HCT116 (cell line): Measurements from ENCODE around the gene SDE2. TPM values are rescaled to one million over a fixed set of nuclear protein-coding genes. Genes with fewer than 3 reads are reported as not detected.

ENCODE experiments used
- ATAC-seq: fragments of 200-7000 bp; cut with Tn5 transposase; 2 replicates; pipeline ENCODE4 v1.9.1; 2020; ENCODE audit warnings: mild to moderate bottlenecking, moderate library complexity
- BruUV-seq: library from RNA; stranded (reverse); fragments of 400-500 nt; replicated peaks from 2 replicates; lab custom pipeline; 2021; lab: Mats Ljungman, UMichigan
- CTCF ChIA-PET: fragments of 300-600 bp; sonication (Branson Sonifier 250); formaldehyde crosslinking; loops from one replicate; lab custom pipeline; 2021; ENCODE audit warnings: antibody characterized with exemption; lab: Charles Lee
- POLR2A ChIA-PET: fragments of 300-600, 350-600 bp; sonication (Branson Sonifier 250); formaldehyde crosslinking; loops from one replicate; lab custom pipeline; 2021; ENCODE audit warnings: antibody characterized with exemption; lab: Charles Lee
- RAD21 ChIA-PET, 2 experiments: fragments of 300-600 bp; sonication (Branson Sonifier 250); formaldehyde crosslinking; loops; one replicate each; lab custom pipeline; 2023; ENCODE audit warnings: low total read pairs in 2 of 2; ENCODE audit not compliant: uncharacterized antibody in 2 of 2, unreplicated experiment in 2 of 2, low non-redundant PET in 1 of 2; lab: Charles Lee
- DNase-seq: peaks from one replicate; pipeline ENCODE4 v3.0.0-alpha.2; 2010; ENCODE audit warnings: low read depth, low spot score
- H2AFZ ChIP-seq: fragments of 200-600 bp; shearing (Covaris generic), sonication (generic); 2 replicates; pipeline ENCODE4 v1.6.1; 2017; ENCODE audit warnings: low read depth, mixed run types, mixed read lengths, antibody characterized with exemption, low read length; ENCODE audit not compliant: poor library complexity, severe bottlenecking
- H3K27ac ChIP-seq: 2 replicates; pipeline ENCODE4 v1.5.1; 2012; ENCODE audit warnings: low read depth, low read length
- H3K27me3 ChIP-seq: fragments of 200-600 bp; sonication (generic); 2 replicates; pipeline ENCODE4 v1.6.1; 2016; ENCODE audit warnings: mixed run types, low read length, mixed read lengths; ENCODE audit not compliant: insufficient read depth
- H3K36me3 ChIP-seq, 2 experiments: fragments of 200-500 bp in 1 of 2; fragments of 200-600 bp in 1 of 2; sonication (Bioruptor generic) in 1 of 2; sonication (generic) in 1 of 2; 2 replicates each; pipeline versions ENCODE4 v1.5.1 to v1.6.1; 2014 to 2016; ENCODE audit warnings: low read length in 2 of 2, inconsistent platforms in 1 of 2, mixed read lengths in 1 of 2, mixed run types in 1 of 2; ENCODE audit not compliant: insufficient read depth in 2 of 2, control insufficient read depth in 1 of 2
- H3K4me1 ChIP-seq, 2 experiments: fragments of 200-600 bp in 1 of 2; sonication (generic) in 1 of 2; 2 replicates each; pipeline versions ENCODE4 v1.5.1 to v1.6.1; 2012 to 2017; ENCODE audit warnings: low read length in 2 of 2, inconsistent platforms in 1 of 2, mild to moderate bottlenecking in 1 of 2, mixed read lengths in 1 of 2, mixed run types in 1 of 2, moderate library complexity in 1 of 2; ENCODE audit not compliant: insufficient read depth in 2 of 2, control insufficient read depth in 1 of 2
- H3K4me2 ChIP-seq: fragments of 200-600 bp; sonication (generic); 2 replicates; pipeline ENCODE4 v1.6.1; 2017; ENCODE audit warnings: mixed run types, low read length, mixed read lengths
- H3K4me3 ChIP-seq, 2 experiments: fragments of 200-600 bp in 1 of 2; sonication (generic) in 1 of 2; replicated peaks in 1 of 2; 2 replicates each; pipeline ENCODE4 v1.5.1; 2011 to 2016; ENCODE audit warnings: low read length in 2 of 2, control low read depth in 1 of 2, low read depth in 1 of 2, mild to moderate bottlenecking in 1 of 2, mixed read lengths in 1 of 2, mixed run types in 1 of 2
- H3K79me2 ChIP-seq: fragments of 200-600 bp; sonication (generic); 2 replicates; pipeline ENCODE4 v1.6.1; 2017; ENCODE audit warnings: mild to moderate bottlenecking, mixed run types, low read length, moderate library complexity, mixed read lengths; ENCODE audit not compliant: insufficient read depth
- H3K9ac ChIP-seq: fragments of 200-600 bp; sonication (generic); 2 replicates; pipeline ENCODE4 v1.6.1; 2016; ENCODE audit warnings: low read length, mixed read lengths
- H3K9me2 ChIP-seq: fragments of 200-600 bp; sonication (generic), shearing (Covaris generic); 2 replicates; pipeline ENCODE4 v1.6.1; 2017; ENCODE audit warnings: mixed run types, mild to moderate bottlenecking, moderate library complexity; ENCODE audit not compliant: insufficient read depth
- H3K9me3 ChIP-seq, 2 experiments: fragments of 200-500 bp in 1 of 2; fragments of 200-600 bp in 1 of 2; sonication (Bioruptor generic) in 1 of 2; sonication (generic) in 1 of 2; 2 replicates each; pipeline ENCODE4 v1.6.1; 2014 to 2017; ENCODE audit warnings: low read length in 2 of 2, mixed read lengths in 2 of 2, inconsistent platforms in 1 of 2, low read depth in 1 of 2, mild to moderate bottlenecking in 1 of 2, mixed run types in 1 of 2, moderate library complexity in 1 of 2; ENCODE audit not compliant: control insufficient read depth in 1 of 2, insufficient read depth in 1 of 2
- H4K20me1 ChIP-seq: fragments of 200-600 bp; sonication (generic), shearing (Covaris generic); 2 replicates; pipeline ENCODE4 v1.6.1; 2017; ENCODE audit warnings: mixed run types, mild to moderate bottlenecking, moderate library complexity; ENCODE audit not compliant: insufficient read depth
- EZH2 ChIP-seq: fragments of 200-600 bp; sonication (generic); IDR thresholded peaks from 2 replicates; pipeline ENCODE4 v1.6.1; 2017; ENCODE audit warnings: antibody characterized with exemption, mixed run types
- POLR2AphosphoS5 ChIP-seq: IDR thresholded peaks from 2 replicates; pipeline ENCODE4 v1.6.1; 2011; ENCODE audit warnings: mild to moderate bottlenecking, low read depth, low read length, moderate library complexity
- RAD21 ChIP-seq: IDR thresholded peaks from 2 replicates; pipeline ENCODE4 v1.6.1; 2012; ENCODE audit warnings: low read depth, mild to moderate bottlenecking
- ZNF274 ChIP-seq: fragments of 200-500 bp; sonication (Bioruptor generic); IDR thresholded peaks from 2 replicates; pipeline ENCODE4 v1.6.1; 2014; ENCODE audit warnings: mild to moderate bottlenecking, low read depth, low read length, inconsistent platforms
- intact Hi-C: fragments of 100-400 bp; cut with micrococcal nuclease; formaldehyde crosslinking; loops from 2 replicates; pipeline ENCODE4 v1.10.0; 2022
- total RNA-seq: library from RNA; stranded (reverse); gene quantifications from one replicate; pipeline ENCODE4 v1.2.1, GENCODE V29; 2021; ENCODE audit not compliant: unreplicated experiment
- TF ChIP-seq, protein P1 (sequence below), 3 experiments: fragments of 200-600 bp in 1 of 3; sonication (generic) in 1 of 3; IDR thresholded peaks in 2 of 3; conservative IDR thresholded peaks in 1 of 3; 2 replicates each; pipeline ENCODE4 v1.5.1; 2012 to 2017; ENCODE audit warnings: low read depth in 2 of 3, low read length in 2 of 3, antibody characterized with exemption in 1 of 3, borderline replicate concordance in 1 of 3, control low read depth in 1 of 3, mild to moderate bottlenecking in 1 of 3, mixed read lengths in 1 of 3, mixed run types in 1 of 3, moderate library complexity in 1 of 3; ENCODE audit not compliant: insufficient read depth in 1 of 3
- TF ChIP-seq, protein P2 (sequence below): IDR thresholded peaks from 2 replicates; pipeline ENCODE4 v1.6.1; 2011; ENCODE audit warnings: mild to moderate bottlenecking, low read length, moderate library complexity; ENCODE audit not compliant: insufficient replicate concordance; ENCODE audit errors: extremely low read depth

SDE2 gene
- total RNA-seq, 1 experiment from 2014 or later = 22.5 TPM

DNA sequence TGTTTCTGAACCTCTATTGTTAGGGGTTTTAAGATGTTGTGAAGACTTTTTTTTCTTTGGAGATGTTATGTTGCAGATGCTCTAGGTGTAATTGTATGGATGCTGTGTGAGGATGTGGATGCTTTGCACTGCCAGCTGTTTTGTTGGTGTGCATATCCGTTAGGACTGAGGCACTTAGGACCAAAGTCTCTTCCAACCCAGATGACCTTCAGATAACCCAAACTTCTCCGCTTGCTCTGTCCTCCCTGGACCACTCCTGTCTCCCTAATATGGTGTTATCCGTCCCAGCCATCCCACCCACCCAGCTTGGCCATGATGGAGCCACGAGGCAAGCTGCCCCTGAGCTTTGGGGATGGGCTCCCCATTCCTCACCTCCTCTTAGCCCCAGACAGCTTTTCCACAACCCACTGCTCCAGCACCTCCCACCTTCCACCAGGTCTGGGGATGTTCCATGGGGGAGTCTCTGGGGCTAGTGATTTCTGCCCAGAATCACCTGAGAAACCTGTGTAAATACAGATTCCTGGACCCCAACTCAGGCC, 53.0 kb downstream of the SDE2 start (continued):
- TF ChIP-seq, protein P1, sequence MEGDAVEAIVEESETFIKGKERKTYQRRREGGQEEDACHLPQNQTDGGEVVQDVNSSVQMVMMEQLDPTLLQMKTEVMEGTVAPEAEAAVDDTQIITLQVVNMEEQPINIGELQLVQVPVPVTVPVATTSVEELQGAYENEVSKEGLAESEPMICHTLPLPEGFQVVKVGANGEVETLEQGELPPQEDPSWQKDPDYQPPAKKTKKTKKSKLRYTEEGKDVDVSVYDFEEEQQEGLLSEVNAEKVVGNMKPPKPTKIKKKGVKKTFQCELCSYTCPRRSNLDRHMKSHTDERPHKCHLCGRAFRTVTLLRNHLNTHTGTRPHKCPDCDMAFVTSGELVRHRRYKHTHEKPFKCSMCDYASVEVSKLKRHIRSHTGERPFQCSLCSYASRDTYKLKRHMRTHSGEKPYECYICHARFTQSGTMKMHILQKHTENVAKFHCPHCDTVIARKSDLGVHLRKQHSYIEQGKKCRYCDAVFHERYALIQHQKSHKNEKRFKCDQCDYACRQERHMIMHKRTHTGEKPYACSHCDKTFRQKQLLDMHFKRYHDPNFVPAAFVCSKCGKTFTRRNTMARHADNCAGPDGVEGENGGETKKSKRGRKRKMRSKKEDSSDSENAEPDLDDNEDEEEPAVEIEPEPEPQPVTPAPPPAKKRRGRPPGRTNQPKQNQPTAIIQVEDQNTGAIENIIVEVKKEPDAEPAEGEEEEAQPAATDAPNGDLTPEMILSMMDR (IDR thresholded peaks at IDR 0.05 in 2 of 3, conservative IDR thresholded peaks at IDR 0.05 in 1 of 3; ENCODE audit: borderline replicate concordance in 1 of 3, insufficient read depth in 1 of 3, low read depth in 2 of 3, low read length in 2 of 3) = no peak
- TF ChIP-seq ZNF274 = no peak
- TF ChIP-seq, all 23 proteins: peak for 0

DNA sequence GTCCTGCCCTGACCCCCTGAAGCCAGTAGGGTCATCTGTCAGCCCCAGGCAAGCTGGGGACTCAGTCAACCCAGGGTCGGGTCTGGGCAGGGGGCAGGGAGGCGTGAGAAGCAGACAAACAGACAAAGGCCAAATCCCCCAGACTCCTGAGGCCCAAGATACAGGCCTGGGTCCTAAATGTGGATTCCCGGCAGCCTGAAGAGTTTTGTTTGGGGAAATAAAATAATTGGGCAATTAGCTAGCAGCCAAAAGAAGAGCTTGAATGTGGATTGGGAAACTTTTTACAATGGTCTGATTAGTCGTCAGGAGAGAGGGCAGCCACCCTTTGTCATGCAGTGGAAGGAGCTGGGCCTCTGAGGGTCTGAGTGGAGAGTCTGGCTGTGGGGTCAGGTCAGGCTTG, 53.6 kb downstream of the SDE2 start:
- RAD21 ChIA-PET = no interaction called here
- no peak for DNase-seq
- no peaks in the 10 kb centered on the region for H3K4me1 ChIP-seq
- no peaks in the 10 kb centered on the region for H3K9me2 ChIP-seq
- H3K4me2 ChIP-seq = no peak overlapping the region
- no peaks in the 10 kb centered on the region for H3K9me3 ChIP-seq
- H3K27ac ChIP-seq = no peak overlapping the region
- no TSS peak for BruUV-seq
- intact Hi-C loops = no loop called here
- no peaks in the 10 kb centered on the region for H4K20me1 ChIP-seq
- TF ChIP-seq RAD21 = no peak
- TF ChIP-seq, protein P2, sequence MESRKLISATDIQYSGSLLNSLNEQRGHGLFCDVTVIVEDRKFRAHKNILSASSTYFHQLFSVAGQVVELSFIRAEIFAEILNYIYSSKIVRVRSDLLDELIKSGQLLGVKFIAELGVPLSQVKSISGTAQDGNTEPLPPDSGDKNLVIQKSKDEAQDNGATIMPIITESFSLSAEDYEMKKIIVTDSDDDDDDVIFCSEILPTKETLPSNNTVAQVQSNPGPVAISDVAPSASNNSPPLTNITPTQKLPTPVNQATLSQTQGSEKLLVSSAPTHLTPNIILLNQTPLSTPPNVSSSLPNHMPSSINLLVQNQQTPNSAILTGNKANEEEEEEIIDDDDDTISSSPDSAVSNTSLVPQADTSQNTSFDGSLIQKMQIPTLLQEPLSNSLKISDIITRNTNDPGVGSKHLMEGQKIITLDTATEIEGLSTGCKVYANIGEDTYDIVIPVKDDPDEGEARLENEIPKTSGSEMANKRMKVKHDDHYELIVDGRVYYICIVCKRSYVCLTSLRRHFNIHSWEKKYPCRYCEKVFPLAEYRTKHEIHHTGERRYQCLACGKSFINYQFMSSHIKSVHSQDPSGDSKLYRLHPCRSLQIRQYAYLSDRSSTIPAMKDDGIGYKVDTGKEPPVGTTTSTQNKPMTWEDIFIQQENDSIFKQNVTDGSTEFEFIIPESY = no peak
- no peak for TF ChIP-seq EZH2
- no peak for TF ChIP-seq POLR2AphosphoS5
- TF ChIP-seq ZNF274 = no peak
- TF ChIP-seq, all 23 proteins: peak for 0
- no peak overlapping the region for H3K9ac ChIP-seq
- no peak for ATAC-seq
- H3K79me2 ChIP-seq = no peaks in the 10 kb centered on the region
- H2AFZ ChIP-seq = no peak overlapping the region
- ChIA-PET POLR2A (no interaction called here), CTCF (no interaction called here)
- no peaks in the 10 kb centered on the region for H3K27me3 ChIP-seq
- H3K36me3 ChIP-seq = no peaks in the 10 kb centered on the region
- no peak overlapping the region for H3K4me3 ChIP-seq
